22Rv1 (cell line): ENCODE results near the gene C10orf143.

Source experiments
- CTCF ChIP-seq: fragments of 450-650 bp; IDR thresholded peaks from 2 replicates; pipeline ENCODE4 v1.5.1; 2017; ENCODE audit warnings: mild to moderate bottlenecking
- ZFX ChIP-seq: fragments of 450-650 bp; IDR thresholded peaks from 2 replicates; pipeline ENCODE4 v1.6.1; 2017; ENCODE audit warnings: antibody characterized with exemption, borderline replicate concordance

- TF ChIP-seq CTCF (no peak), ZFX (no peak)
These were observed 45.4 kb downstream of the C10orf143 start for GRCh38 chr10:130065251-130065650.
